G401 (cell line): ENCODE results near the gene F2. TPM values are rescaled to one million over a fixed set of nuclear protein-coding genes. Genes with fewer than 3 reads are reported as not detected.

Experiments used
- total RNA-seq: library from RNA; depleted of rRNA; stranded (reverse); fragments of >200 nt; shearing (Covaris generic); gene quantifications from 2 replicates; pipeline ENCODE4 v1.2.3, GENCODE V29; 2014; rRNA removed

Gene F2
- total RNA-seq, 1 experiment from 2014 or later, result not detected

Other genes with a start within 250 kb of the F2 start
- gene AMBRA1, start 125.2 kb upstream of the F2 start, total RNA-seq, result 36.3 and 44.6 TPM in 2 replicates
- gene HARBI1, start 102.0 kb upstream of the F2 start, total RNA-seq, result 0.62 and 2.4 TPM in 2 replicates
- gene ATG13, start 101.7 kb upstream of the F2 start, total RNA-seq, result 71.1 and 78.8 TPM in 2 replicates
- 4.1 and 4.9 TPM in 2 replicates for gene ARHGAP1, start 18.6 kb upstream of the F2 start, total RNA-seq
- 9.2 and 12.7 TPM in 2 replicates for gene ZNF408, start 18.2 kb upstream of the F2 start, total RNA-seq
- 67.4 and 89.8 TPM in 2 replicates for gene CKAP5, start 127.1 kb downstream of the F2 start, total RNA-seq
- gene LRP4, start 199.3 kb downstream of the F2 start, total RNA-seq, result 7.2 and 7.4 TPM in 2 replicates
- 9.0 and 19.3 TPM in 2 replicates for gene CSTPP1, start 217.5 kb downstream of the F2 start, total RNA-seq